NCI-H226 (cell line): ENCODE results near the gene GIPC3.
"Not testable (repeated sequence)": the region's sequence is repeated elsewhere in the genome, so short reads cannot be mapped to it uniquely, and the experiment has no call there.

ENCODE experiments used
- DNase-seq: peaks from one replicate; pipeline ENCODE4 v3.0.0-alpha.2; 2015

Gene GIPC3

GRCh38 chr19:3550947-3551791, 34.1 kb upstream of the GIPC3 start:
- no peak for DNase-seq

GRCh38 chr19:3551792-3552095, 33.5 kb upstream of the GIPC3 start:
- DNase-seq, result no peak

- no peak for DNase-seq
Measured at GRCh38 chr19:3554254-3555083, 30.8 kb upstream of the GIPC3 start.

GRCh38 chr19:3555653-3556422, 29.4 kb upstream of the GIPC3 start:
- DNase-seq, result no peak

- no peak for DNase-seq
Measured at GRCh38 chr19:3556423-3556977, 28.8 kb upstream of the GIPC3 start.

GRCh38 chr19:3556978-3557460, 28.3 kb upstream of the GIPC3 start:
- DNase-seq, result no peak

GRCh38 chr19:3557461-3558248, 27.6 kb upstream of the GIPC3 start, which contains the start of gene MFSD12:
Gene MFSD12, minus strand, starts transcription at chr19:3557586. Its CDS starts 183 bp downstream, at chr19:3557403.
- peak; percentile 91 for DNase-seq

GRCh38 chr19:3563709-3564524, 21.4 kb upstream of the GIPC3 start:
- DNase-seq, result no peak

- DNase-seq, result no peak
Measured at GRCh38 chr19:3565139-3565538, 20.1 kb upstream of the GIPC3 start.

GRCh38 chr19:3570042-3570441, 15.2 kb upstream of the GIPC3 start:
- DNase-seq, result not testable (repeated sequence)

GRCh38 chr19:3570606-3571011, 14.7 kb upstream of the GIPC3 start:
- no peak for DNase-seq

- peak; percentile 99 for DNase-seq
Measured at GRCh38 chr19:3572132-3572854, 13.0 kb upstream of the GIPC3 start.

GRCh38 chr19:3572855-3573161, 12.5 kb upstream of the GIPC3 start, which contains the start of gene HMG20B:
Gene HMG20B, plus strand, starts transcription at chr19:3572944. Its CDS starts 366 bp downstream, at chr19:3573310.
- DNase-seq, result no peak

- DNase-seq, result no peak
Measured at GRCh38 chr19:3573162-3573857, 12.0 kb upstream of the GIPC3 start.

- DNase-seq, result peak; percentile 83
Measured at GRCh38 chr19:3573858-3574637, 11.2 kb upstream of the GIPC3 start.

GRCh38 chr19:3575260-3575741, 10.0 kb upstream of the GIPC3 start:
- DNase-seq, result no peak

GRCh38 chr19:3575949-3576673, 9.2 kb upstream of the GIPC3 start:
- no peak for DNase-seq
